Left lobe of liver (tissue), 2 donors: Measurements from ENCODE around the gene CALML5. TPM values are rescaled to one million over a fixed set of nuclear protein-coding genes. Genes with fewer than 3 reads are reported as not detected.

ENCODE experiments used
- ATAC-seq: fragments of 200-7000 bp; cut with Tn5 transposase; one replicate; pipeline ENCODE4 v1.9.1; 2020; ENCODE audit warnings: mild to moderate bottlenecking, moderate library complexity
- DNase-seq: peaks from one replicate; pipeline ENCODE4 v3.0.0-alpha.2; 2020; ENCODE audit warnings: low spot score
- total RNA-seq: library from RNA; stranded (reverse); gene quantifications from one replicate; pipeline ENCODE4 v1.2.1, GENCODE V29; 2021
- donor health status: DM: no; HTN: no; CAD: no; lungs with moderate emphysema.
- donor health status: DM: no; HTN: yes; CAD: no.

The CALML5 gene
- total RNA-seq, 1 donor from 2014 or later = not detected

- ATAC-seq (no peak), DNase-seq (no peak)
These were observed 19.7 kb upstream of the CALML5 start for GRCh38 chr10:5519054-5519453.

GRCh38 chr10:5518143-5518542 lies 18.8 kb upstream of the CALML5 start:
- ATAC-seq (peak; percentile 84), DNase-seq (no peak)

GRCh38 chr10:5517546-5517945 lies 18.2 kb upstream of the CALML5 start:
- ATAC-seq (no peak), DNase-seq (no peak)

GRCh38 chr10:5515948-5516761 lies 16.8 kb upstream of the CALML5 start:
- ATAC-seq (no peak), DNase-seq (no peak)

GRCh38 chr10:5514226-5514850 lies 15.0 kb upstream of the CALML5 start:
- no peak for DNase-seq
- no peak for ATAC-seq

GRCh38 chr10:5512881-5513612 lies 13.7 kb upstream of the CALML5 start:
- DNase-seq (no peak), ATAC-seq (no peak)

GRCh38 chr10:5512331-5512730 lies 13.0 kb upstream of the CALML5 start:
- DNase-seq (no peak), ATAC-seq (no peak)

GRCh38 chr10:5511885-5512280 lies 12.5 kb upstream of the CALML5 start:
- ATAC-seq (no peak), DNase-seq (no peak)

GRCh38 chr10:5511231-5511884 lies 12.0 kb upstream of the CALML5 start:
- DNase-seq (no peak), ATAC-seq (no peak)

GRCh38 chr10:5510281-5511072 lies 11.1 kb upstream of the CALML5 start:
- ATAC-seq (no peak), DNase-seq (no peak)

GRCh38 chr10:5509691-5510090 lies 10.3 kb upstream of the CALML5 start:
- ATAC-seq = no peak
- no peak for DNase-seq

GRCh38 chr10:5509236-5509635 lies 9.9 kb upstream of the CALML5 start:
- DNase-seq (no peak), ATAC-seq (no peak)

- ATAC-seq = no peak
- no peak for DNase-seq
These were observed 9.4 kb upstream of the CALML5 start for GRCh38 chr10:5508786-5509185.

- DNase-seq (no peak), ATAC-seq (no peak)
These were observed 8.8 kb upstream of the CALML5 start for GRCh38 chr10:5508161-5508604.

GRCh38 chr10:5507649-5508131 lies 8.3 kb upstream of the CALML5 start:
- DNase-seq = no peak
- ATAC-seq = no peak

- no peak for ATAC-seq
- no peak for DNase-seq
These were observed 7.6 kb upstream of the CALML5 start for GRCh38 chr10:5506751-5507648.

- no peak for ATAC-seq
- DNase-seq = no peak
These were observed 6.9 kb upstream of the CALML5 start for GRCh38 chr10:5506246-5506645.

GRCh38 chr10:5504146-5505072 lies 5.0 kb upstream of the CALML5 start:
- no peak for DNase-seq
- ATAC-seq = no peak
